ENCODE data around the gene LYST.

- no peak for TF ChIP-seq CTCF (conservative IDR thresholded peaks at IDR 0.05; ENCODE audit: low read length)
- TF ChIP-seq EZH2phosphoT487 (IDR thresholded peaks at IDR 0.05; ENCODE audit: borderline replicate concordance), result no peak
These were observed 46.6 kb downstream of the LYST start for GRCh38 chr1:235820061-235820460.
